ENCODE results near the gene FOXO6. TPM values are rescaled to one million over a fixed set of nuclear protein-coding genes. Genes with fewer than 3 reads are reported as not detected.
A peak's percentile ranks its signal among the peaks of the same experiment; 100 is the strongest.

FOXO6 gene
- total RNA-seq, 2 donors from 2014 or later: 3.3 to 5.0 TPM

- WGBS: 64% methylated on average over 12 of the region's 12 CpGs
- Histone ChIP-seq H3K4me1 (replicated peaks) (no peaks in the 10 kb centered on the region), H3K27ac (no peak overlapping the region), H3K36me3 (no peaks in the 10 kb centered on the region), H3K9me3 (no peaks in the 10 kb centered on the region), H3K4me3 (no peak overlapping the region), H3K27me3 (replicated peaks; ENCODE audit: insufficient read depth) (no peaks in the 10 kb centered on the region)
- DNase-seq (ENCODE audit: low spot score): no peak
- TF ChIP-seq POLR2A (IDR thresholded peaks at IDR 0.05): no peak
- no peak for TF ChIP-seq POLR2AphosphoS5 (IDR thresholded peaks at IDR 0.05)
- TF ChIP-seq CTCF (IDR thresholded peaks at IDR 0.05): no peak
- intact Hi-C loops (cut with DNase I): no loop called here
These were observed 41.2 kb upstream of the FOXO6 start for GRCh38 chr1:41319807-41320711.

DNA sequence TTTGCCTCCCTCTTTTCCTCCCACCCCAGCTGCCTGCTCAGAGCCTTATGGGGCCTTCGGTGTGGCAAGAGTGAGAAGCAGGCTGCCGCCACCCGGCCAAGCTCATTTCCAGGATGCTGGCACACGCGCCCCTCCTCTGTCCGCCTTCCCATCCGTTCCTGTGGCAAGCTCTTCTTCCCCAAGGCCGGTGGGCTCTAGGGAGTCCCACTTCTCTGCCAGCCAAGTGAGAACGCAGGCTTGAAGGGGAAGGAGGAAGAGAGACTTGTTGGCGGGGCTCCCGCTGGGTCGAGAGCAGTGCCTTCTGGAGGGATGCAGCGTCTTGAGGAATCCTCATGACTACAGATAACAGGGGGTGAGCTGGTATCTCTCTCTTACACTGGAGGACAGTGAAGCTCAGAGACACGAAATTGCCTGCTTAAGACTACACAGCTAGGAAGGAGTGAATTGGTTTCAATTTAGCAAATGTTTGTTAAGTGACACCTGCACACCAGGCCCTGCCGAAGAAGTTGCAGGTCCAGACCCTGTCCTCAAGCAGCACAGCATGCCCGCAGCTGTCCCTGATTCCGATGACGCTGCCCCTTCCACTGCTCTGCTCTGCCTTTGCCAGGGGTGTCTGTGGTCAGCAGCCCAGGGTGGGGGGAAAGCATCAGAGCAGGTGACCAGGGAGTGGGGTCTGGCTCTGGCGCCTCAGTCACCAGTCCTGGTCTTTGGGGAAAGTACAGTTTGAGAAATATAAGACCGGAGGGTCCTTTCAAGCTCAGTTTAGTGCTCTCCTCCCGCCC lies 40.1 kb upstream of the FOXO6 start:
- no peak overlapping the region for H3K4me3 ChIP-seq
- intact Hi-C loops (cut with DNase I): no loop called here
- no peaks in the 10 kb centered on the region for H3K27me3 ChIP-seq (replicated peaks; ENCODE audit: insufficient read depth)
- WGBS: 86% methylated on average over 21 of the region's 21 CpGs
- no peaks in the 10 kb centered on the region for H3K4me1 ChIP-seq (replicated peaks)
- TF ChIP-seq POLR2AphosphoS5 (IDR thresholded peaks at IDR 0.05) (no peak), CTCF (IDR thresholded peaks at IDR 0.05) (no peak), POLR2A (IDR thresholded peaks at IDR 0.05) (no peak)
- no peaks in the 10 kb centered on the region for H3K36me3 ChIP-seq
- no peak overlapping the region for H3K27ac ChIP-seq
- no peak for DNase-seq (ENCODE audit: low spot score)
- H3K9me3 ChIP-seq: no peaks in the 10 kb centered on the region

DNA sequence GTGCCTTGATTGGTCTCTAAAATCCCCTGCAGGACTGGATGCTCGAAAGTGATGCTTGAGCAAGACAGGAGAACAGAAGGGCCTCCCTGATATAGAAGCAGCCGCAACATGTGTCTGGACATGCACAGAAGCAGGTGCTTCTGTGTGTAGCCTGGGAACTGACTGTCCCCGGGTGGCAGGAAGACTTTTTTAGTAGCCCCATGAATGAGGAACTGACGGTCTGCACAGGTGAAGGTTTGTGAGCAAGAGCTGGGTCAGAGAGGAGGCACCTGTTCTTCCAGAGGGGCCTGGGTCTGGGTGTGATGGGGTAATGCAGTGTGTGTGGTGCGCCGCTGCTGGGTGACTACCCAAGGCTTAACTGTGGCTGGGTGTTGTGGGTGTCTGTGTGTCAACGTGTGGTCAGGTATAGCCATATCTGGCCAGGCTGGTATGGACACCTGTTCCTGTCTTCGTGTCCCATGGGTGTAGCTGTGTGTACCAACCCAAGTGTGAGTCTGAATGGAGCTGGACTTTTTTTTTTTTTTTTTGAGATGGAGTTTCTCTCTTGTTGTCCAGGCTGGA lies 39.1 kb upstream of the FOXO6 start:
- H3K4me1 ChIP-seq (replicated peaks): no peaks in the 10 kb centered on the region
- 76% methylated on average over 8 of the region's 8 CpGs for WGBS
- H3K36me3 ChIP-seq: no peaks in the 10 kb centered on the region
- no peak for DNase-seq (ENCODE audit: low spot score)
- intact Hi-C loops (cut with DNase I): no loop called here
- no peak overlapping the region for H3K4me3 ChIP-seq
- H3K27me3 ChIP-seq (replicated peaks; ENCODE audit: insufficient read depth): no peaks in the 10 kb centered on the region
- no peak for TF ChIP-seq POLR2AphosphoS5 (IDR thresholded peaks at IDR 0.05)
- no peak for TF ChIP-seq CTCF (IDR thresholded peaks at IDR 0.05)
- TF ChIP-seq POLR2A (IDR thresholded peaks at IDR 0.05): no peak
- no peak overlapping the region for H3K27ac ChIP-seq
- no peaks in the 10 kb centered on the region for H3K9me3 ChIP-seq

DNA sequence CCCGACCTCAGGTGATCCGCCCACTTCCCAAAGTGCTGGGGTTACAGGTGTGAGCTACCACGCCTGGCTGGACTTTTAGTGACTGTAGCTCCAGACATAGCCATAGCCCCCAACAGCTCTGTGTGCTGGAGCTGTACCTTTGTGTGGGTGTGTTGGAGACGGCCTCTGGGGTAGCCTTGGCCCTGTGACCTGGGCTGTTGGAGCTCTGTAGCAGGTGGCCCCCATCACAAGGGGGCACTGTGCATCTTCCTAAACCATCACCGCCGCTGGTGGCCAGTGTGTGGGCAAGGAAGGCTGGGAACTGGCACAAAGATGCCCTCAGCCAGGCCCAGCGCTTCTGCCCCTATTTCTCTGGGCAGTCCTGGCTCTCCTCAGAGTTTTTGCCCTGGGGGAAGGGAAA lies 38.4 kb upstream of the FOXO6 start:
- no peaks in the 10 kb centered on the region for H3K4me1 ChIP-seq (replicated peaks)
- 75% methylated on average over 7 of the region's 7 CpGs for WGBS
- intact Hi-C loops (cut with DNase I): no loop called here

More for the DNA sequence above, 38.4 kb upstream of the FOXO6 start:
- Histone ChIP-seq H3K36me3 (no peaks in the 10 kb centered on the region), H3K27ac (no peak overlapping the region), H3K27me3 (replicated peaks; ENCODE audit: insufficient read depth) (no peaks in the 10 kb centered on the region), H3K9me3 (no peaks in the 10 kb centered on the region), H3K4me3 (no peak overlapping the region)
- DNase-seq (ENCODE audit: low spot score): peak; percentile 37
- TF ChIP-seq CTCF (IDR thresholded peaks at IDR 0.05): peak in 3 of 4 experiments; percentile 29 to 64 (median 50)
- TF ChIP-seq POLR2AphosphoS5 (IDR thresholded peaks at IDR 0.05): no peak

Data from prostate gland (tissue), 2 donors.